Fibroblast of skin of left biceps (primary cell): ENCODE results near the gene THAP3.

Source experiments
- DNase-seq, 2 experiments: peaks; one replicate each; pipeline ENCODE4 v3.0.0-alpha.2; 2013; ENCODE audit warnings: low read depth in 2 of 2

THAP3 gene

GRCh38 chr1:6624710-6625583 is at the start of gene THAP3:
Gene THAP3 (plus strand): TSS chr1:6624868. CDS start chr1:6625219, 351 bp downstream.
- DNase-seq: peak; percentile 59 to 60

GRCh38 chr1:6577831-6578525 is 46.7 kb upstream of the THAP3 start:
- DNase-seq: no peak

GRCh38 chr1:6578624-6579373 is 45.9 kb upstream of the THAP3 start:
- DNase-seq: no peak

- DNase-seq: peak; percentile 88 to 92
These were observed 45.1 kb upstream of the THAP3 start, which contains the start of gene ZBTB48 for GRCh38 chr1:6579374-6580118. Gene ZBTB48 (plus strand): TSS chr1:6579994. CDS start chr1:6580610, 616 bp downstream.

GRCh38 chr1:6580119-6580592 is 44.5 kb upstream of the THAP3 start:
- no peak for DNase-seq

GRCh38 chr1:6580593-6581409 is 43.9 kb upstream of the THAP3 start:
- no peak for DNase-seq

GRCh38 chr1:6581561-6582305 is 42.9 kb upstream of the THAP3 start:
- no peak for DNase-seq

GRCh38 chr1:6582370-6582769 is 42.3 kb upstream of the THAP3 start:
- no peak for DNase-seq

- no peak for DNase-seq
These were observed 40.3 kb upstream of the THAP3 start for GRCh38 chr1:6584126-6585080.

- no peak for DNase-seq
These were observed 39.5 kb upstream of the THAP3 start for GRCh38 chr1:6585081-6585722.

GRCh38 chr1:6585841-6586240 is 38.8 kb upstream of the THAP3 start:
- DNase-seq: no peak

- no peak for DNase-seq
These were observed 38.3 kb upstream of the THAP3 start for GRCh38 chr1:6586404-6586816.

- no peak for DNase-seq
These were observed 37.2 kb upstream of the THAP3 start for GRCh38 chr1:6587261-6588005.

- no peak for DNase-seq
These were observed 36.4 kb upstream of the THAP3 start for GRCh38 chr1:6588128-6588892.

- DNase-seq: no peak
These were observed 35.7 kb upstream of the THAP3 start for GRCh38 chr1:6588893-6589520.

- DNase-seq: no peak
These were observed 34.6 kb upstream of the THAP3 start for GRCh38 chr1:6590046-6590445.
